Measurements from ENCODE around the gene MIDN. TPM values are rescaled to one million over a fixed set of nuclear protein-coding genes. Genes with fewer than 3 reads are reported as not detected.
"Not testable (repeated sequence)": the region's sequence is repeated elsewhere in the genome, so short reads cannot be mapped to it uniquely, and the experiment has no call there.

Gene MIDN
- total RNA-seq, 4 donors from 2014 or later, result 12.4 to 65.0 (median 40.4) TPM

DNA sequence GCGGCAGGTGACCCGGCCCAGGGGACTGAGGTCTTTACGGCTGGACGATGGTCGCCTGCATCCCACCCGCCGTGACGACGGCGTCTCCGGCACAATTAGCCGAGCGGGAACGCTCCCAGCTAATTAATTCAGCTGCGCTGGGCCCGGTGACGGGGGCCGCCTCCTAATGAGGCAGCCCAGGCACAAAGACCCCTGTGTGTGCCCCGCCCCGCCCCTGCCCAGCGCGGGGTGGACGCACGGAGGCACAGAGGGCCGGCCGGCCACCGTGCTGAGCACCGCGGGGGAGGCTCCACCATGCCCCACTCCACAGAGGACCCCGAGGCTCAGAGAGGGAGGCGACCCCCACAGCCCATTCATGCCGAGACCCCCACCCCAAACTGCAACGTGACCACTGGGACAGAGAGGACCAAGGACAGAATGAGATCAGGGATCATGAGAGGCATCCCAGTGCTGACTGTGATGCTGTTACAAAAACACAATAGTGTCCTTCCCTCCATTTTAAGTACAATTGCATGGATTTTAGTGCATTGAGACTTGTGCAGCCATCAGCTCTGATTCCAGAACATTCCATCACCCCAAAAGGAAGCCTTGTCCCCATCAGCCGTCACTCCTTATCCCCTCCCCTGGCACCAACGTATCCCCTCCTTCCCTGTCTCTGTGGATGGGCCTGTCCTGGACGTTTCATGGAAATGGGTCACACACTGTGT lies 54.3 kb downstream of the MIDN start:
- Histone ChIP-seq H3K27me3 (peaks cover 0 to 11% (median 0%) of the 10 kb centered on the region in 4 donors), H3K27ac (no peak overlapping the region), H3K9me3 (no peaks in the 10 kb centered on the region), H3K36me3 (no peaks in the 10 kb centered on the region), H3K4me1 (no peaks in the 10 kb centered on the region), H3K4me3 (no peak overlapping the region)
- no peak for DNase-seq
- WGBS, 2 donors, result 57 to 78% methylated on average over 7 to 11 of the region's 36 CpGs
- intact Hi-C loops (cut with DNase I), result no loop called here
- TF ChIP-seq, protein P1, sequence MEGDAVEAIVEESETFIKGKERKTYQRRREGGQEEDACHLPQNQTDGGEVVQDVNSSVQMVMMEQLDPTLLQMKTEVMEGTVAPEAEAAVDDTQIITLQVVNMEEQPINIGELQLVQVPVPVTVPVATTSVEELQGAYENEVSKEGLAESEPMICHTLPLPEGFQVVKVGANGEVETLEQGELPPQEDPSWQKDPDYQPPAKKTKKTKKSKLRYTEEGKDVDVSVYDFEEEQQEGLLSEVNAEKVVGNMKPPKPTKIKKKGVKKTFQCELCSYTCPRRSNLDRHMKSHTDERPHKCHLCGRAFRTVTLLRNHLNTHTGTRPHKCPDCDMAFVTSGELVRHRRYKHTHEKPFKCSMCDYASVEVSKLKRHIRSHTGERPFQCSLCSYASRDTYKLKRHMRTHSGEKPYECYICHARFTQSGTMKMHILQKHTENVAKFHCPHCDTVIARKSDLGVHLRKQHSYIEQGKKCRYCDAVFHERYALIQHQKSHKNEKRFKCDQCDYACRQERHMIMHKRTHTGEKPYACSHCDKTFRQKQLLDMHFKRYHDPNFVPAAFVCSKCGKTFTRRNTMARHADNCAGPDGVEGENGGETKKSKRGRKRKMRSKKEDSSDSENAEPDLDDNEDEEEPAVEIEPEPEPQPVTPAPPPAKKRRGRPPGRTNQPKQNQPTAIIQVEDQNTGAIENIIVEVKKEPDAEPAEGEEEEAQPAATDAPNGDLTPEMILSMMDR (IDR thresholded peaks at IDR 0.05), result no peak
- no peak for TF ChIP-seq POLR2A (IDR thresholded peaks at IDR 0.05)

DNA sequence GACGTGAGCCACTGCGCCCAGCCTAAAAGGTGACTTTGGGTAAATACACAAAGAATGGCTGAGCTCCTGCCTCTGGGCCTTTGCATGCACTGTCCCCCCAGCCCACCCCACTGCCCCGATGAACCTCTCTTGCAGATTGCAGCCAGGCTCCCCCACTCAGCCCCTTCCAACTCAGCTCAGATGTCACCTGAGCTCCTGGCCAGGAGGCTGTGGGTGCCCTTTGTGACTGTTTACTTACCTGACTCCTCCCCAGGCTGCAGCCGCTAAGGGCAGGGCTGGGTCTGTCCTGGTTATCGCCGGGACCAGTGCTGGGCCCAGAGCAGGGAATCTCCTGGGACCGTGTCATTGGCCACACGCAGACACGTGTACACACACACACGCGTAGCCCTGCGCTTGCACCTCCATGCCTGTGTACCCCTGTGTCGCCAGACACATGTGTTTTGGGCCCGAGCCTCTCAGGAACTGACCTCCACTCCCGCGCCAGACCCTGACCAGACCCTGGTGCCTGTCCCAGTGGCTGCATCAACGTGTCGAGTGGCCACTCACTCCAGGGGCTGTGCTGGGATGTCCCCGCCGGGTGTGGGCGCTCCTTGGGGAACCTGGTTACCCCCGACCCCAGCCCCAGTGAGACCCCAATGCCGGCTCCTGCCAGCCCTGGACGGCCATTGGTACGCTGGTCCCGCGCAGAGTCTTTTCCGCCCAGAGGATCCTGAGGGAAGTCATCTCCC lies 56.0 kb downstream of the MIDN start:
- no peak overlapping the region for H3K27ac ChIP-seq
- intact Hi-C loops (cut with DNase I), result no loop called here
- H3K36me3 ChIP-seq, result no peaks in the 10 kb centered on the region
- no peak for DNase-seq
- no peak for TF ChIP-seq POLR2A (IDR thresholded peaks at IDR 0.05)
- H3K4me1 ChIP-seq, result no peaks in the 10 kb centered on the region
- H3K27me3 ChIP-seq, result peaks cover 0 to 13% (median 0%) of the 10 kb centered on the region in 4 donors
- no peaks in the 10 kb centered on the region for H3K9me3 ChIP-seq
- WGBS, 2 donors, result 76 to 88% methylated on average over 12 of the region's 28 CpGs
- H3K4me3 ChIP-seq, result no peak overlapping the region

GRCh38 chr19:1305354-1305753 lies 57.0 kb downstream of the MIDN start:
- H3K27ac ChIP-seq; H3K4me3 ChIP-seq; H3K4me1 ChIP-seq; DNase-seq; intact Hi-C loops (cut with DNase I); H3K9me3 ChIP-seq; H3K36me3 ChIP-seq: not testable (repeated sequence)
- H3K27me3 ChIP-seq, result peaks cover 0 to 15% (median 0%) of the 10 kb centered on the region in 4 donors
- 73 to 82% methylated on average over 8 to 9 of the region's 9 CpGs for WGBS, 2 donors

- Histone ChIP-seq H3K36me3 (no peaks in the 10 kb centered on the region), H3K4me3 (no peak overlapping the region), H3K27ac (no peak overlapping the region), H3K9me3 (no peaks in the 10 kb centered on the region), H3K4me1 (no peaks in the 10 kb centered on the region), H3K27me3 (peaks cover 0 to 35% (median 0%) of the 10 kb centered on the region in 4 donors)
- WGBS, 2 donors, result 96 to 97% methylated on average over 6 to 12 of the region's 38 CpGs
- TF ChIP-seq, protein P1 (IDR thresholded peaks at IDR 0.05), result no peak
- TF ChIP-seq POLR2A (IDR thresholded peaks at IDR 0.05), result no peak
- no peak for DNase-seq
- intact Hi-C loops (cut with DNase I), result no loop called here
Observed at GRCh38 chr19:1307320-1307719, 58.9 kb downstream of the MIDN start.

DNA sequence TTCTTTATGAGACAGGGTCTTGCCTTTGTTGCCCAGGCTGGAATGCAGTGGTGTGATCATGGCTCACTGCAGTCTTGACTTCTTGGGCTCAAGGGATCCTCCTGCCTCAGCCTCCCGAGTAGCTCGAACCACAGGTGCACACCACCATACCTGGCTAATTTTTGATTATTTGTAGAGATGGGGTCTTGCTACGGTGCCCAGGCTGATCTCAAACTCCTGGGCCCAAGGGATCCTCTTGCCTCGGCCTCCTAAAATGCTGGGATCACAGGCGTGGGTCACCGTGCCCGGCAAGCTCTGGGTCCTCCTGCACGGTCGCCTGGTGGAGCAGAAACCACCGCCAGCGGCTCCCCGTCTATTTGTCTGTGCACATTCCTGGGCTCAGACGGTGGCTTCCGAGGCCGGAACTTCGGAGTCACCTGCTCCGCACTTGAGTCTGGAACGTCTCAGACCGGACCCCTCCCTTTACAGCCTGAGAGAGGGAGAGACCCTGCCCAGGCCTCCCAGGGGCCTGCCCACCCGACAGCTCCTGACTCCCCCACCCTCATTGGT lies 59.4 kb downstream of the MIDN start:
- Histone ChIP-seq H3K36me3 (no peaks in the 10 kb centered on the region), H3K27ac (no peak overlapping the region)
- 93% methylated on average over 2 of the region's 20 CpGs for WGBS, 2 donors

More for the DNA sequence above, 59.4 kb downstream of the MIDN start:
- intact Hi-C loops (cut with DNase I), result no loop called here
- Histone ChIP-seq H3K9me3 (no peaks in the 10 kb centered on the region), H3K27me3 (peaks cover 0 to 40% (median 0%) of the 10 kb centered on the region in 4 donors), H3K4me3 (no peak overlapping the region), H3K4me1 (no peaks in the 10 kb centered on the region)
- no peak for TF ChIP-seq POLR2A (IDR thresholded peaks at IDR 0.05)
- TF ChIP-seq, protein P1 (IDR thresholded peaks at IDR 0.05), result no peak
- DNase-seq, result no peak
